Measurements from ENCODE around the gene ZNF700.
"Not testable (repeated sequence)": the region's sequence is repeated elsewhere in the genome, so short reads cannot be mapped to it uniquely, and the experiment has no call there.

GRCh38 chr19:11949614-11950080 lies 24.7 kb downstream of the ZNF700 start:
- not testable (repeated sequence) for TF ChIP-seq HINFP (tag; conservative IDR thresholded peaks at IDR 0.05; ENCODE audit: low read depth); CTCF (IDR thresholded peaks at IDR 0.05 in 2 of 3, conservative IDR thresholded peaks at IDR 0.05 in 1 of 3; ENCODE audit: insufficient read depth in 2 of 3, low read depth in 1 of 3, low read length in 3 of 3); EZH2 (IDR thresholded peaks at IDR 0.05; ENCODE audit: borderline replicate concordance, low read depth, low read length); NCOA1 (IDR thresholded peaks at IDR 0.05; ENCODE audit: low read depth); CBFB (CRISPR knock-in tag; IDR thresholded peaks at IDR 0.05); RAD21 (CRISPR knock-in tag; conservative IDR thresholded peaks at IDR 0.05 in 1 of 2, IDR thresholded peaks at IDR 0.05 in 1 of 2); TAF1 (IDR thresholded peaks at IDR 0.05; ENCODE audit: control insufficient read depth, extremely low read depth, insufficient read depth, low read length, severe bottlenecking); JUND (IDR thresholded peaks at IDR 0.05; ENCODE audit: borderline replicate concordance, low read depth, low read length); JUND (tag; IDR thresholded peaks at IDR 0.05; ENCODE audit: borderline replicate concordance, low read depth, low read length); TRIM24 (IDR thresholded peaks at IDR 0.05); TBL1XR1 (IDR thresholded peaks at IDR 0.05; ENCODE audit: low read length in 2 of 2); BHLHE40 (IDR thresholded peaks at IDR 0.05; ENCODE audit: low read length); SREBF1 (IDR thresholded peaks at IDR 0.05; ENCODE audit: borderline replicate concordance, low read depth, low read length); EP300 (IDR thresholded peaks at IDR 0.05; ENCODE audit: low read length)
